OCI-LY7 (cell line): ENCODE measurements around the gene ZNF91. TPM values are rescaled to one million over a fixed set of nuclear protein-coding genes. Genes with fewer than 3 reads are reported as not detected.

Experiments used
- BruUV-seq: library from RNA; stranded (reverse); fragments of 400-500 nt; replicated peaks from 2 replicates; lab custom pipeline; 2021; lab: Mats Ljungman, UMichigan
- CTCF ChIA-PET: fragments of 300-600 bp; sonication (Branson Sonifier 250); formaldehyde crosslinking; loops from one replicate; lab custom pipeline; 2022; ENCODE audit warnings: antibody characterized with exemption; ENCODE audit not compliant: unreplicated experiment; lab: Charles Lee
- POLR2A ChIA-PET: fragments of 300-600 bp; sonication (Branson Sonifier 250); formaldehyde crosslinking; loops from one replicate; lab custom pipeline; 2022; ENCODE audit warnings: antibody characterized with exemption; lab: Charles Lee
- DNase-seq: peaks from one replicate; pipeline ENCODE4 v3.0.0-alpha.2; 2015; ENCODE audit warnings: low spot score
- H2AFZ ChIP-seq: fragments of 200-600 bp; sonication (generic), shearing (Covaris generic); 2 replicates; pipeline ENCODE4 v1.6.1; 2014; ENCODE audit warnings: mild to moderate bottlenecking, antibody characterized with exemption, low read length, moderate library complexity
- H3K27ac ChIP-seq: fragments of 200-600 bp; sonication (generic); 2 replicates; pipeline ENCODE4 v1.5.1; 2014; ENCODE audit warnings: mixed run types, low read depth, mild to moderate bottlenecking, moderate library complexity, low read length, inconsistent platforms; ENCODE audit not compliant: poor library complexity, severe bottlenecking
- H3K36me3 ChIP-seq: fragments of 200-600 bp; sonication (generic); 2 replicates; pipeline ENCODE4 v1.6.1; 2014; ENCODE audit warnings: mild to moderate bottlenecking, antibody characterized with exemption, low read length, moderate library complexity, mixed read lengths; ENCODE audit not compliant: insufficient read depth
- H3K4me1 ChIP-seq: fragments of 200-600 bp; sonication (generic); 2 replicates; pipeline ENCODE4 v1.5.1; 2014; ENCODE audit warnings: mild to moderate bottlenecking, low read length; ENCODE audit not compliant: insufficient read depth, poor library complexity, severe bottlenecking
- H3K4me2 ChIP-seq: fragments of 200-600 bp; sonication (generic); 2 replicates; pipeline ENCODE4 v1.6.1; 2014; ENCODE audit warnings: mild to moderate bottlenecking, low read length
- H3K4me3 ChIP-seq: fragments of 200-600 bp; sonication (generic); 2 replicates; pipeline ENCODE4 v1.5.1; 2014; ENCODE audit warnings: mild to moderate bottlenecking, low read depth, low read length; ENCODE audit not compliant: poor library complexity, severe bottlenecking
- H3K79me2 ChIP-seq: fragments of 200-600 bp; sonication (generic); 2 replicates; pipeline ENCODE4 v1.6.1; 2016; ENCODE audit warnings: low read depth, mild to moderate bottlenecking, low read length, moderate library complexity, mixed read lengths; ENCODE audit not compliant: insufficient read depth
- H3K9me2 ChIP-seq: fragments of 200-600 bp; sonication (generic); 2 replicates; pipeline ENCODE4 v1.6.1; 2016; ENCODE audit warnings: mild to moderate bottlenecking, low read length, mixed read lengths; ENCODE audit not compliant: insufficient read depth
- H3K9me3 ChIP-seq: fragments of 200-600 bp; sonication (generic); 2 replicates; pipeline ENCODE4 v1.6.1; 2014; ENCODE audit warnings: mild to moderate bottlenecking, mixed run types, low read length, mixed read lengths
- H4K20me1 ChIP-seq: fragments of 200-600 bp; sonication (generic); 2 replicates; pipeline ENCODE4 v1.6.1; 2014; ENCODE audit warnings: mild to moderate bottlenecking, antibody characterized with exemption, low read length, moderate library complexity, mixed read lengths; ENCODE audit not compliant: insufficient read depth
- CTCF ChIP-seq: fragments of 200-600 bp; sonication (generic); conservative IDR thresholded peaks from 2 replicates; pipeline ENCODE4 v1.5.1; 2014; ENCODE audit warnings: mild to moderate bottlenecking, antibody characterized with exemption, low read length, moderate library complexity, mixed read lengths
- EZH2phosphoT487 ChIP-seq: fragments of 200-600 bp; sonication (generic); IDR thresholded peaks from 2 replicates; pipeline ENCODE4 v1.6.1; 2018; ENCODE audit warnings: low read depth, borderline replicate concordance, mild to moderate bottlenecking, mixed run types, antibody characterized with exemption, low read length, moderate library complexity, mixed read lengths
- intact Hi-C: fragments of 100-400 bp; cut with micrococcal nuclease; formaldehyde crosslinking; loops from one replicate; pipeline ENCODE4 v1.10.0; 2022; ENCODE audit not compliant: unreplicated experiment
- total RNA-seq, 2 experiments: library from RNA; depleted of rRNA in 1 of 2; stranded (reverse); fragments of >200 nt in 1 of 2; shearing (Covaris generic) in 1 of 2; gene quantifications; 2 replicates each; pipeline ENCODE4 v1.2.3, GENCODE V29; 2014 to 2022

The ZNF91 gene
- total RNA-seq, 2 experiments from 2014 or later, result 39.3 to 64.3 TPM

DNA sequence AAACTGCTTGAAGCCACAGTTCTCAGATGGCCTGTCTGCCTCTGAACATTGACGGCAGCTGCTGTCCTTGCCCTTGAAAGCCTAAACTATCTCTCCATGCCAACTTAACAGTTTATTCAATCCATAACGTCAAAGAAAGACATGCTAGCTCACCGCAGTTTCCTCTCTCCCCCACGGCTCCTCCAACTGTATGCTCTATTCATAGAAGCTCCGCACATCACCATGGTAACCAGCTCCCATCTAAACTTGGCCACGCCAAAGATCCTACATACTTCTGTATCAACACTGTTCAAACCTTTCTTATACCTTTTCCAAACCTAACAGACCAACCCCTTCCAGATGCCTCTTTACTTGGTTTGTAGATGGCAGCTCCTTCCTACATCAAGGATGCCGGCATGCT is 48.6 kb downstream of the ZNF91 start:
- TF ChIP-seq EZH2phosphoT487 (no peak), CTCF (no peak)
- ChIA-PET POLR2A (no interaction called here), CTCF (no interaction called here)
- Histone ChIP-seq H3K36me3 (peaks cover 92% of the 10 kb centered on the region), H3K4me2 (no peak overlapping the region), H3K9me2 (no peaks in the 10 kb centered on the region), H3K79me2 (peaks cover 3% of the 10 kb centered on the region; the same call in 1 of the 2 replicates), H2AFZ (no peak overlapping the region), H3K4me3 (no peak overlapping the region), H3K9me3 (peaks cover 47% of the 10 kb centered on the region), H3K27ac (no peak overlapping the region), H4K20me1 (no peaks in the 10 kb centered on the region), H3K4me1 (no peaks in the 10 kb centered on the region)
- BruUV-seq, result no TSS peak
- intact Hi-C loops, result no loop called here
- DNase-seq, result no peak

DNA sequence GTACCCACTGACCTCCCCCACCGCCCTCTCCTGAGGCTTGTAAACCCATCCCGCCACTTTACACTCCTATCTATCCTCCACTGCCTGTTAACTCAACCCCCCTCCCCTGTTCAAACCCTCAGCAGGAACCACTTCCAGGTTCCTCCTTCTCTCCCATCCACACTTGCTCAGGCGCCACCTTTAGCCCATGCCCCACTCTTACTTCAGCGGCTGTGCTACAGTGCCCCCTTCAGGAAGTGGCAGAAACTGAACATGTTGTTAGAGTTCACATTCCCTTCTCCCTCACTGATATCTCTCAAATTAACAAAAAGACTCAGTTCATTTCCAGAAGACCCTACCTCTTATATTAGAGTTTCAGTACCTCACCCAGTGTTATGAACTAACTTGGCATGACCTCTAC is 49.4 kb downstream of the ZNF91 start:
- no peak overlapping the region for H3K27ac ChIP-seq
- DNase-seq, result no peak
- H3K4me3 ChIP-seq, result no peak overlapping the region
- H3K9me3 ChIP-seq, result peaks cover 41% of the 10 kb centered on the region
- peaks cover 87% of the 10 kb centered on the region for H3K36me3 ChIP-seq
- H3K79me2 ChIP-seq, result peaks cover 8% of the 10 kb centered on the region; the same call in 1 of the 2 replicates
- no peak overlapping the region for H3K4me2 ChIP-seq
- intact Hi-C loops, result no loop called here
- H2AFZ ChIP-seq, result no peak overlapping the region
- ChIA-PET CTCF (no interaction called here), POLR2A (no interaction called here)
- H4K20me1 ChIP-seq, result no peaks in the 10 kb centered on the region
- no peaks in the 10 kb centered on the region for H3K4me1 ChIP-seq
- BruUV-seq, result no TSS peak
- peak; percentile 54 for TF ChIP-seq CTCF
- no peak for TF ChIP-seq EZH2phosphoT487
- no peaks in the 10 kb centered on the region for H3K9me2 ChIP-seq

- ChIA-PET CTCF (no interaction called here), POLR2A (interaction anchor here (0.5 kb wide), 1 partner anchor 103 kb away, joined by 4 read pairs; no protein-coding TSS in a partner anchor)
- Histone ChIP-seq H3K27ac (no peak overlapping the region), H4K20me1 (no peaks in the 10 kb centered on the region), H3K36me3 (peaks cover 79% of the 10 kb centered on the region), H3K4me3 (no peak overlapping the region), H3K9me3 (peaks cover 31% of the 10 kb centered on the region), H3K4me2 (no peak overlapping the region), H3K79me2 (peaks cover 16% of the 10 kb centered on the region; the same call in 1 of the 2 replicates), H3K9me2 (no peaks in the 10 kb centered on the region), H3K4me1 (no peaks in the 10 kb centered on the region), H2AFZ (no peak overlapping the region)
- intact Hi-C loops, result no loop called here
- TF ChIP-seq CTCF (no peak), EZH2phosphoT487 (no peak)
- peak; percentile 25 for DNase-seq
- BruUV-seq, result no TSS peak
Measured at GRCh38 chr19:23343434-23344010, 51.7 kb downstream of the ZNF91 start.
